Activated naive CD4-positive, alpha-beta T cell treated with anti-CD3 and anti-CD28 coated beads, Interleukin-2, amount 50 U/mL, for 16 hours (primary cell): ENCODE results near the gene TMA16.
A peak's percentile ranks its signal among the peaks of the same experiment; 100 is the strongest.
"Not testable (repeated sequence)": the region's sequence is repeated elsewhere in the genome, so short reads cannot be mapped to it uniquely, and the experiment has no call there.

Source experiments
- DNase-seq: peaks from one replicate; pipeline ENCODE4 v3.0.0-alpha.2; 2020

Gene TMA16

DNA sequence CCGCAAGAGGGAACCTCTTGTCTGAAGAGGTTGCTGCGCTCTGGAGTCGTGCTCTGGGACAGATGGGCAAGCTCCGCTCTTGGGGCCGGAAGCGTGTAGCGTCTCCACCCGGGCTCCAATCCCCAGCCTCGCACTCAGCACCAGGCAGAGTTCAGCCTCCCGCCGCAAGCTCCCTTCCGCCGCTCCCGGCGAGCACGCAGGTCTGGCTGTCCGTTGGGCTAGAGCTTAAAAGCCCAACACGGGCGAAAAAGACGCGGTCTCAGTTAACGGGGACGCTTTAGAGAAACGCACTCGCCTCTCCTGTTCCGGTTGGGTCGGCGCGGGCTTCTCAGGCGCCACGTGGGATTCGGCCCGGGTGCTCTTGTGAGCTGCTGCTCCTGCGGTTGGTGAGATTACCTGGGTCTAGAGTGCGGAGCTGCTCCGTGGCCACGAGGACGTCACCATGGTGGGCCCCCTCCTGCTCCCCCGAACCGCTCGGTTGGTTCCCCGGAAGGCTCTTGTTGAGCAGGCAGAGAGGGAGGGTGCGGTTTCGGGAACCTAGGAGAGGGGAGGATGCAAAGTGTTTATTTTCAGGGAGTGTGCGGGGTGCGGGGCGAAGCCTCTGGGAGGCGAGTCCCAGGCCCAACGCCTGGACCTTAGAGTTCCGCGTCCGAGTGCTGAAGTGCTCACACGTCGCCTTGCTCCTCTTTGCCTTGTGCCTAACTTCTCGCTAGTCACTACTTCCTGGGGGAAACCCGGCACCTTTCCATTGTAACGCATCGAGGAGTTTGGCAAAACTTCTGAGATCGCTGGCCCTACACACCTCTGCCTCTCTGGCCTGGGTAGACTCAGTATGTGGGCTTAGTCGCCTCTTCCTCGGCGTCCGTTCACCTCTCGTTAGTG is at the start of gene TMA16:
Gene TMA16, plus strand, starts transcription at position 331 of the 882 bp plus-strand sequence. Its CDS starts 112 bp downstream, at position 443.
- DNase-seq: peak; percentile 84

DNA sequence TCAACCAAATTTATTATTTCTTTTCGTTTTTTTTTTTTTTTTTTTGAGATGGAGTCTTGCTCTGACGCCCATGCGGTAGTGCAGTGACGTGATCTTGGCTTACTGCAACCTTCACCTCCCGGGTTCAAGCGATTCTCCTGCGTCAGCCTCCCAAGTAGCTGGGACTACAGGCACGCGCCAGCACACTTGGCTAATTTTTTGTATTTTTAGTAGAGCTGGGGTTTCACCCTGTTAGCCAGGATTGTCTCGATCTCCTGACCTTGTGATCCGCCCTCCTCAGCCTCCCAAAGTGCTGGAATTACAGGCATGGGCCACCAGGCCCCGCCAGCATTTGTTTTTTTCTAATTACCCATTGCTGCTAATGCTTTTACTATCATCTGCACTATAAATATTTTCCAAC is 47.5 kb upstream of the TMA16 start:
- not testable (repeated sequence) for DNase-seq

DNA sequence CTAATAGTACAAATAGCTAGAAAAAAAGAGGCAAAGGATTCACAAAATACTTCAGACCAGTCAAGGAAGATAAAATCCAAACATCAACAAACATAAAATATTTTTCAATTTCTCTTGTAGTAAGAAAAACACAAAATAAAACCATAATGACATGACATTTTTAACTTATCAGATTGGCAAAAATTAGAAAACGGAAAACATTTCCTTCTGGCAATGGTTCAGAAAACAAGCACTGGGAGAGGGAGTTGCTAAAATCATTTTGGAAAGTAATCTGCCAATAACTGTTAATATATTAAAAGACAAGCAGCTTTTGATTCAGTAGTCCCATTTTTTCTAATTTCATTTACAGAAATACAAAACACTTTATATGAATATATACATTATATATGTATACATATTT is 47.0 kb upstream of the TMA16 start:
- DNase-seq: no peak

- no peak for DNase-seq
Measured at GRCh38 chr4:163448540-163449203, 45.8 kb upstream of the TMA16 start.

DNA sequence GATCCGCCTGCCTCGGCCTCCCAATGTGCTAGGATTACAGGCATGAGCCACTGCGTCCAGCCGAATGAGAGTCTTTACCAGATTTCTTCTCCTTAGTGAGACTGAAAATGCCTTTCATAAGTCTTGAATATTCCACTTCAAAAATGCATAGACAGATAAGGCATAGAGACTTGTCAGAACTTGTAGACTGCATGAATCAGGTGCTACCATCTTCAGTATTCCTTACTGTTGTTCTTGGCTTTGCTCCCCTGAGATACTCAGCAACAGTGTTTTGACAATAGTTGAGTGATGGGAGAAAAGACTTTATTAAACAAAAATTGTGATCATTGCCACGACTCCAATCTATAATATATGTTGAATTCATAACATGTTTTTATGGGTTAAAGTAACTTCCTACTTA is 31.9 kb upstream of the TMA16 start:
- no peak for DNase-seq

DNA sequence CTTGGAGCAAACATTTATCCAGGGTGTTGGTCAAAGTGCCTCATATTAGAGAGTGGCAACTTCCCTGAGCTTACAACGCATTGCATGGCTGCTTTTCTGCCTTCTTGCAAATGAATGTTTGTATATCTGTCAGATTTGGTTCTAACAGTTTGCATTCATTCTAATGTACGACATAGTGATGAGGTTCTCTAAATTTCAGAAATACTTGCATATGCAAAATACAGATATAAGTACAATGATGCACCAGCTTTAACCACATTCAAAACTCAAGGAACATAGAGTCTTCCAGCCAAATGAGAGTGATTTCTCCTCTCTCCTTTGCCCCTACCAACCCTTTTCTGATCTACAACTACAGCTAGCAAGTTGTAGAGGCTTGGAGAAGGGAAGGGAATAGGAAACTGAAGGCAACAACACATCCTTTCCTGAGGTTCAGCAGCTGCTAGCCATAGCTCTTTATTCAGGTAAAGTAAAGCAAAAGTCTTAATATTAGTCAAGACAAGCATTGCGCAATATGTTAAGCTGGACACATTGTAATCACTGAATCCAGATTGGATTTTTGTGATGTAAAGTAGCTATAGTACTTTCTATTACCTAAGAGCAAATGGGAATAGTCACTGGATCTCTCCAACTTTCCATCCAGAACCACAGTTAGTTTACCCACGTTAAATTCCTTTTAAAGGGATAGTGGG is 27.3 kb upstream of the TMA16 start:
- DNase-seq: no peak

DNA sequence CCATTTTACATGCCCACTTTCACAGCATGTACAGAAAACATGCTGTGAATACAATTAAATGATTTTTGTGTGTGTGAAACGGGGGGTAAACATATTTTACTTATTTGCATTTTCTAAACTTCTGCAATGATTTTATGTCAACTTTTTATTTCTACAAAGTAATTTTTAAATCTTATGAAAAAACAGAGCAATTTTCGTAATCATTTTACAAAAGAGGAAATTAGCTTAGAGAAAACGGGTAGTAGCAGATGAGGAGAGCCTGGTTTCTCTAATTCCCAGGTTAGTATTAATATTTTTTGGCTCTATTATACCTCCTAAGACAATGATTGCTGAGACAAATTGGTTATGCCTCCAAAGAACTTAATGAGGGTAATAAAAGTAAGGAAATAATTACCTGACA is 24.1 kb upstream of the TMA16 start:
- DNase-seq: no peak

- DNase-seq: no peak
Measured at GRCh38 chr4:163473130-163473529, 21.4 kb upstream of the TMA16 start.

GRCh38 chr4:163473576-163473975 is 20.9 kb upstream of the TMA16 start, which contains the start of gene TKTL2:
TSS of gene TKTL2 (minus strand) at chr4:163473754. CDS start at chr4:163473734, 20 bp downstream.
- DNase-seq: no peak

DNA sequence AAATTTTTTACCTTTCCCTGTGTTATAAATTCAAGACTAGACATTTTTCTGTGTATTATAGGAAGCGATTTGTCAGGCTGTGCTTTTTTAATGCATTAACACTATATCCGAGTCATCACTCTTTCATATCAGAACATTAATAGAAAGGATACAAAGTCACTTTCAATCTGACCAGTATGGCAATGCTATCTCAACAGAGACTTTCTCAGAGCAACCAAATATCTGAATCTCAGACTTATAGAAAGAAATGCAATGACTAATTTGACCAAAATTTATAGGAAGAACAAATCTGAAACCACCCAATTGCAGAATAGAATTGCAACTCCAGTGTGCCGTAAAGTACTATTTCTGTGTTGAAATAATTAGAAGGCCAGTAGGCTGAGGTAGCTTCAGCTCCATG is 20.5 kb upstream of the TMA16 start:
- no peak for DNase-seq

- DNase-seq: no peak
Measured at GRCh38 chr4:163476761-163477438, 17.6 kb upstream of the TMA16 start.

GRCh38 chr4:163482190-163482589 is 12.3 kb upstream of the TMA16 start:
- no peak for DNase-seq

- peak; percentile 52 for DNase-seq
Measured at GRCh38 chr4:163484906-163485305, 9.6 kb upstream of the TMA16 start.

- no peak for DNase-seq
Measured at GRCh38 chr4:163485589-163485988, 8.9 kb upstream of the TMA16 start.

- no peak for DNase-seq
Measured at GRCh38 chr4:163486321-163486720, 8.2 kb upstream of the TMA16 start.

GRCh38 chr4:163489929-163490328 is 4.6 kb upstream of the TMA16 start:
- no peak for DNase-seq

GRCh38 chr4:163492951-163493504 is 1.5 kb upstream of the TMA16 start:
- DNase-seq: no peak

GRCh38 chr4:163493643-163494359 is 689 bp upstream of the TMA16 start:
- no peak for DNase-seq

- DNase-seq: no peak
Measured at GRCh38 chr4:163495900-163496299, 1.4 kb downstream of the TMA16 start.

GRCh38 chr4:163500586-163500985 is 6.1 kb downstream of the TMA16 start:
- DNase-seq: no peak

- DNase-seq: no peak
Measured at GRCh38 chr4:163505374-163505773, 10.9 kb downstream of the TMA16 start.

GRCh38 chr4:163515198-163515597 is 20.7 kb downstream of the TMA16 start:
- no peak for DNase-seq
